MCF 10A (cell line): ENCODE data around the gene ADCY5. TPM values are rescaled to one million over a fixed set of nuclear protein-coding genes. Genes with fewer than 3 reads are reported as not detected.

Experiments
- BruUV-seq: library from RNA; stranded (reverse); fragments of 400-500 nt; replicated peaks from 2 replicates; lab custom pipeline; 2021; lab: Mats Ljungman, UMichigan
- CTCF ChIA-PET: fragments of 300-600 bp; sonication (Branson Sonifier 250); formaldehyde crosslinking; extraction: SDS; loops from one replicate; lab custom pipeline; 2021; ENCODE audit warnings: antibody characterized with exemption, inconsistent platforms; lab: Yijun Ruan, JAX
- POLR2A ChIA-PET: fragments of 300-600, 350-650 bp; sonication (Branson Sonifier 250); formaldehyde crosslinking; extraction: SDS; loops from one replicate; lab custom pipeline; 2020; ENCODE audit warnings: antibody characterized with exemption, inconsistent platforms; lab: Yijun Ruan, JAX
- DNase-seq: peaks from one replicate; pipeline ENCODE4 v3.0.0-alpha.2; 2018; ENCODE audit not compliant: unreplicated experiment
- H3K27ac Mint-ChIP-seq: one replicate; pipeline ENCODE4 v1.8.0; 2022; ENCODE audit warnings: mild to moderate bottlenecking, low read depth, mixed read lengths; ENCODE audit not compliant: unreplicated experiment
- H3K27me3 Mint-ChIP-seq: one replicate; pipeline ENCODE4 v1.8.0; 2022; ENCODE audit warnings: mixed read lengths; ENCODE audit not compliant: insufficient read depth, unreplicated experiment
- H3K36me3 Mint-ChIP-seq: one replicate; pipeline ENCODE4 v1.8.0; 2022; ENCODE audit warnings: mild to moderate bottlenecking, moderate library complexity, mixed read lengths; ENCODE audit not compliant: insufficient read depth, unreplicated experiment
- H3K4me1 Mint-ChIP-seq: one replicate; pipeline ENCODE4 v1.8.0; 2022; ENCODE audit warnings: mixed read lengths; ENCODE audit not compliant: insufficient read depth, unreplicated experiment
- H3K4me3 Mint-ChIP-seq: one replicate; pipeline ENCODE4 v1.8.0; 2022; ENCODE audit warnings: mild to moderate bottlenecking, moderate library complexity, mixed read lengths; ENCODE audit not compliant: unreplicated experiment
- H3K9me3 Mint-ChIP-seq: one replicate; pipeline ENCODE4 v1.8.0; 2022; ENCODE audit warnings: mixed read lengths; ENCODE audit not compliant: unreplicated experiment
- CTCF ChIP-seq: fragments of 200-600 bp; IDR thresholded peaks from one replicate; pipeline ENCODE4 v1.8.0; 2022; ENCODE audit warnings: antibody characterized with exemption, mild to moderate bottlenecking; ENCODE audit not compliant: unreplicated experiment
- intact Hi-C: fragments of 100-400 bp; cut with micrococcal nuclease; formaldehyde crosslinking; loops from 2 replicates; pipeline ENCODE4 v1.14.1; 2022
- total RNA-seq: library from RNA; stranded (reverse); gene quantifications from 2 replicates; pipeline ENCODE4 v1.2.3, GENCODE V29; 2022

ADCY5 gene
- total RNA-seq, 1 experiment from 2014 or later, result not detected

DNA sequence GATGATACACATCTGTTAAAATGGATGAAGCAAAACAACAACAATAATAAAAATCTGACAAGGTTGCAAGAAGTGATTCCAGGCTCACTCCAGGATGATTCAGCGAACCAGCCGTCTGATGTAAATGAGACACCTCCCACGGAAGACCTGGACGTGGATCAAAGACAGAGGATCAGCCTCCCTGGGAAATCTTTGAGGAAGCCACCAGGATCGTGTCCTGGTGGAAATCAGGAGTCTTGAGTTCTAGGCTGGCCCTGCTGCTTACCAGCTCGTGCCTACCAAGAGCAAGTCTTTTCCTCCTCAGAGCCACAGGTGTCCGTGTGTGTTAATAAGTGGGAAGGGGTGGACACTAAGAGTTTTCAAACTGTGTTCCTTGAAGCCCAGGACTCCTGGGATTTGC lies 15.3 kb upstream of the ADCY5 start:
- no peaks in the 10 kb centered on the region for H3K4me1 Mint-ChIP-seq
- POLR2A ChIA-PET, result no interaction called here
- DNase-seq, result no peak
- TF ChIP-seq CTCF, result no peak
- no peak overlapping the region for H3K27ac Mint-ChIP-seq
- H3K36me3 Mint-ChIP-seq, result no peaks in the 10 kb centered on the region
- CTCF ChIA-PET, result interaction anchor here (0.6 to 0.7 kb wide), 3 partner anchors 15 to 144 kb away, joined by 3 to 5 read pairs (median 3); no protein-coding TSS in a partner anchor
- no peak overlapping the region for H3K4me3 Mint-ChIP-seq
- H3K9me3 Mint-ChIP-seq, result no peaks in the 10 kb centered on the region
- BruUV-seq, result no TSS peak
- intact Hi-C loops, result no loop called here
- peaks cover 68% of the 10 kb centered on the region for H3K27me3 Mint-ChIP-seq

- CTCF ChIA-PET, result no interaction called here
- intact Hi-C loops, result no loop called here
- H3K27ac Mint-ChIP-seq, result no peak overlapping the region
- H3K9me3 Mint-ChIP-seq, result no peaks in the 10 kb centered on the region
- BruUV-seq, result no TSS peak
- no peaks in the 10 kb centered on the region for H3K36me3 Mint-ChIP-seq
- no peak for TF ChIP-seq CTCF
- peaks cover 6% of the 10 kb centered on the region for H3K4me1 Mint-ChIP-seq
- no peak overlapping the region for H3K4me3 Mint-ChIP-seq
- peaks cover 61% of the 10 kb centered on the region for H3K27me3 Mint-ChIP-seq
- DNase-seq, result no peak
- POLR2A ChIA-PET, result no interaction called here
Measured at GRCh38 chr3:123459862-123460261, 11.0 kb upstream of the ADCY5 start.

- POLR2A ChIA-PET, result interaction anchor here (0.7 to 0.8 kb wide), 2 partner anchors 25 to 340 kb away, joined by 3 to 4 read pairs; no protein-coding TSS in a partner anchor
- Mint-ChIP-seq H3K4me3 (no peak overlapping the region), H3K27me3 (peaks cover 54% of the 10 kb centered on the region), H3K27ac (no peak overlapping the region), H3K4me1 (peaks cover 11% of the 10 kb centered on the region), H3K36me3 (no peaks in the 10 kb centered on the region), H3K9me3 (no peaks in the 10 kb centered on the region)
- no peak for DNase-seq
- intact Hi-C loops, result no loop called here
- TF ChIP-seq CTCF, result no peak
- CTCF ChIA-PET, result interaction anchor here (0.7 to 1.1 kb wide), 6 partner anchors 20 to 963 kb away, joined by 3 to 5 read pairs (median 4); no protein-coding TSS in a partner anchor
- no TSS peak for BruUV-seq
Measured at GRCh38 chr3:123458255-123458654, 9.4 kb upstream of the ADCY5 start.

DNA sequence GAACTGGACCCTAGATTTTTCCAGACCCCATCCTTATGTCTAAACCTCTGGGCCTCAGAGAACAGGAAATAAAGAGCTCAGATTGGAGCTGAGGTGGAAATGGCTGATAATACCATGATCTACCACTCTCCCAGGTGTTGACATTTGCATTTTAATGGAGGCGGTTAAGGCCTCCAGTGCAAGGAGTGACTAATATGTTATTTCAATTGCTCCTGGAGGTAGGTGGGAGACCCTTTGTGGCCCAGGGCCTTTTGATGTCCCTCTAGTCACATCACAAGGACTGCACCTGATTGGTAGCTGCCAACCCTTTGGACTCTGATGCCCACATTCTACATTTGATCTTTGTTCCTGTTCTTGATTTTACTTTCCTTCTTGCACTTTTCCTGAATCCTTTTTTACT lies 9.0 kb upstream of the ADCY5 start:
- BruUV-seq, result no TSS peak
- ChIA-PET CTCF (interaction anchor here (0.7 to 1.1 kb wide), 4 partner anchors 20 to 92 kb away, joined by 3 to 4 read pairs (median 3); no protein-coding TSS in a partner anchor), POLR2A (interaction anchor here (0.8 kb wide), 1 partner anchor 25 kb away, joined by 3 read pairs; no protein-coding TSS in a partner anchor)
- Mint-ChIP-seq H3K4me3 (no peak overlapping the region), H3K36me3 (no peaks in the 10 kb centered on the region), H3K27ac (no peak overlapping the region), H3K9me3 (no peaks in the 10 kb centered on the region), H3K27me3 (peaks cover 54% of the 10 kb centered on the region), H3K4me1 (peaks cover 11% of the 10 kb centered on the region)
- DNase-seq, result no peak
- intact Hi-C loops, result no loop called here
- no peak for TF ChIP-seq CTCF
